Prostate gland (tissue), 2 donors: ENCODE measurements around the gene SASH1.

Source experiments
- POLR2AphosphoS5 ChIP-seq: sonication (generic); formaldehyde crosslinking; IDR thresholded peaks from one replicate; pipeline ENCODE4 v1.6.1; 2017; ENCODE audit warnings: antibody characterized with exemption
- TF ChIP-seq, protein P1 (sequence below), 4 experiments: fragments of 200-600 bp in 2 of 4; fragments of 450-650 bp in 2 of 4; sonication (generic) in 2 of 4; IDR thresholded peaks; 1 replicate in 3 of 4; 2 replicates in 1 of 4; pipeline ENCODE4 v1.5.1; 2016 to 2019; ENCODE audit warnings: antibody characterized with exemption in 4 of 4, mild to moderate bottlenecking in 2 of 4, moderate library complexity in 2 of 4

DNA sequence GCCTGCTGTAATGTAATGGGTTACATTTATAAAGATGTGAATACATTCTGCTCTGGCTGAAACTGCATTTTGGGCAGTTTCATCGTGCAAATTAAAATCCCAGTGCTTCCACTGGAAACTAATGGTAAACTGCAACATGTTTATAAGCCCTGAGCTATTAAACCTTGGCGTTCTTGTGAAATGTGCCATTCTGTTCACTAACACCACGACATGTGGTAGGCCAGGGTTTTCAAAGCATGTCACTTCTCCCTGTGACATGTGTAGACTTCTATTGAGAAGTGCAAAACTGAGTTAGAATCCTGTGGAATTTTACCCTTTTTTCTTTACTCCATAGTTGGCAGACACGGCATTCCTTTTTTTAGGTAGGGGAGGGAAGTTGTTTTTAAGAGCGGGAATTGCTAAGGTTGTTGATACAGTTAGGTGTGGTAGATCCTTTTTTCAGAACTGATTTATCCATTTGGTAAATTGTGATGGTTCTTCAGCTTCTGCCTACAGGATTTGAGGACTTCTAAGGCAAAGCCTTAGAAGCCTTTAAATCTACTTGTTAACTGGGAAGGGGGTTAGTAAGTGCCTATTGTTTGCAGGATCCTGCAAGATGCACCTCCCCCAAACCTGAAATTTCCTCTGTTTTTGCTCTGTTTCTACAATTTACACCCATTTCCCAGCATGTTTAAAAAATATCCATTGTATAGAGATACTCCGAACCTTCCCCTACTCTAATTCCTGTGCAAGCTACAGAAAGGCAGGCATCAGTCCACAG, 4.2 kb downstream of the SASH1 start:
- TF ChIP-seq, protein P1, sequence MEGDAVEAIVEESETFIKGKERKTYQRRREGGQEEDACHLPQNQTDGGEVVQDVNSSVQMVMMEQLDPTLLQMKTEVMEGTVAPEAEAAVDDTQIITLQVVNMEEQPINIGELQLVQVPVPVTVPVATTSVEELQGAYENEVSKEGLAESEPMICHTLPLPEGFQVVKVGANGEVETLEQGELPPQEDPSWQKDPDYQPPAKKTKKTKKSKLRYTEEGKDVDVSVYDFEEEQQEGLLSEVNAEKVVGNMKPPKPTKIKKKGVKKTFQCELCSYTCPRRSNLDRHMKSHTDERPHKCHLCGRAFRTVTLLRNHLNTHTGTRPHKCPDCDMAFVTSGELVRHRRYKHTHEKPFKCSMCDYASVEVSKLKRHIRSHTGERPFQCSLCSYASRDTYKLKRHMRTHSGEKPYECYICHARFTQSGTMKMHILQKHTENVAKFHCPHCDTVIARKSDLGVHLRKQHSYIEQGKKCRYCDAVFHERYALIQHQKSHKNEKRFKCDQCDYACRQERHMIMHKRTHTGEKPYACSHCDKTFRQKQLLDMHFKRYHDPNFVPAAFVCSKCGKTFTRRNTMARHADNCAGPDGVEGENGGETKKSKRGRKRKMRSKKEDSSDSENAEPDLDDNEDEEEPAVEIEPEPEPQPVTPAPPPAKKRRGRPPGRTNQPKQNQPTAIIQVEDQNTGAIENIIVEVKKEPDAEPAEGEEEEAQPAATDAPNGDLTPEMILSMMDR (IDR thresholded peaks at IDR 0.05) = no peak
- no peak for TF ChIP-seq POLR2AphosphoS5
